Measurements from ENCODE around the gene TTC12.
"Not testable (repeated sequence)": the region's sequence is repeated elsewhere in the genome, so short reads cannot be mapped to it uniquely, and the experiment has no call there.

Gene TTC12

GRCh38 chr11:113296447-113297205, 17.8 kb upstream of the TTC12 start:
- TF ChIP-seq CTCF (IDR thresholded peaks at IDR 0.05; ENCODE audit: low read depth, low read length), result no peak
- no peak overlapping the region for H3K4me3 ChIP-seq (ENCODE audit: low read depth, low read length)

DNA sequence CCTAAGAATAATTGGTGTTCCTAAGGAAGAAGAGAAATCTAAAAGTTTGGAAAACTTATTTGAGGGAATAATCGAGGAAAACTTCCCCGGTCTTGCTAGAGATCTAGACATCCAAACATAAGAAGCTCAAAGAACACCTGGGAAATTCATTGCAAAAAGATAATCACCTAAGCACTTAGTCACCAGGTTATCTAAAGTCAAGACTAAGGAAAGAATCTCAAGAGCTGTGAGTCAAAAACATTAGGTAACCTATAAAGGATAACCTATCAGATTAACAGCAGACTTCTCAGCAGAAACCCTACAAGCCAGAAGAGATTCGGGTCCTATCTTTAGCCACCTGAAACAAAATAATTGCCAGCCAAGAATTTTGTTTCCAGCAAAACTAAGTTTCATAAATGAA, 15.9 kb upstream of the TTC12 start:
- not testable (repeated sequence) for H3K4me3 ChIP-seq (ENCODE audit: low read depth, low read length)

DNA sequence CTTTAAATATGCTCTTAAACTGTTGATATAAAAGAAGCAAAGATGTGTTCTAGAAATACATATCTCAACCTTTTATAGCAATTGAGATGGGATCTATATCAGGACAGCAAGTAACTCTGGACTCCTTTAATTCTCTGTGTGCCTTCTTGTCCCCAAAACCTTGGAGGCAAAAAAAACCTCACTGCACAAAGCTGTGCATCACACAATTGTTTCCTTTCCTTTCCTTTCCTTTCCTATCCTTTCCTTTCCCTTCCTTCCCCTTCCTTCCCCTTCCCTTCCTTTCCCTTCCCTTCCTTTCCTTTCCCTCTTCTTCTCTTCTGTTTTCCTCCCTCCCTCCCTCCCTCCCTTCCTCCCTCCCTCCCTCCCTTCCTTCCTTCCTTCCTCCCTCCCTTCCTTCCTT, 9.5 kb upstream of the TTC12 start:
- H3K4me3 ChIP-seq (ENCODE audit: low read depth, low read length), result no peak overlapping the region
- TF ChIP-seq CTCF (IDR thresholded peaks at IDR 0.05; ENCODE audit: low read depth, low read length), result no peak

DNA sequence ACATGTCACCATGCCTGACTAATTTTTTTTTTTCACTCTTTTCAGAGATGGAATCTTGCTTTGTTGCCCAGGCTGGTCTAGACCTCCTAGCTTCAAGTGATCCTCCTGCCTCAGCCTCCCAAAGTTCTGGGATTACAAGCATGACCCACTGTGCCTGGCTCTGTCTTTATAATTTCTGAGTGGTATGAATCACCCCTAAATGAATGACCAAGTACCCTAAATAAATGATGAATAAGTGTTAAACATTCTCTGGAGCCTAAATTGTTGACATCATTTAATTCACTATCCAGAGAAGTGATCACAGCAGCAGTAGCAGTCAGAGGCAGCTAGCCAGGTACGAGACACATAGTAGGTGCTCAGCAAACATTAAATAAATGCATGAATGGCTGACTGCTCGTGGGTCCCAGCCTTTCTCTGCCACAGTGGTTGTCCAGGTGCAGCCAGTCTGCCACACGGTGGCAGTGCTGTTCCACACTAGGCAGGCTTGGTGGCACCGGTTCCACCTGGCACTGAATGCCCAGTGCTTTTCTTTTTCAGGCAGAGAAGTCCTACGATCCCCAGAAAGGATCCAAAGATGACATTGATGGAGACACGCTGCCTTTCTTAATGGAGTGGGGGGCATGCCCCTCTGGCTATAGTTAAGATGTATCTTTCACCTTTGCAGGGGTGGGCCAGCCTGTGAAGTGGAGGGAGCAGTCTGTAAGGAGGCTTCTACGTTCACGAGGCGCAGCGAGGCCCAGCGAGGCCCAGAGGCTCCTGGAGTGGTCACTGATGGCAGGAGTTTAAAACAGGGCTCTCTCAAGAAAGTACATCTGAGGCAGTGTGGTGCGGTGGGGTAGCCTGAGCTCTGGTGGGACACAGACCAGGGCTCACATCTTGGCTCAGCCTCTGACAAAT, 8.7 kb upstream of the TTC12 start:
- peak; percentile 96 for TF ChIP-seq CTCF (IDR thresholded peaks at IDR 0.05; ENCODE audit: low read depth, low read length)
- H3K4me3 ChIP-seq (ENCODE audit: low read depth, low read length), result no peak overlapping the region

DNA sequence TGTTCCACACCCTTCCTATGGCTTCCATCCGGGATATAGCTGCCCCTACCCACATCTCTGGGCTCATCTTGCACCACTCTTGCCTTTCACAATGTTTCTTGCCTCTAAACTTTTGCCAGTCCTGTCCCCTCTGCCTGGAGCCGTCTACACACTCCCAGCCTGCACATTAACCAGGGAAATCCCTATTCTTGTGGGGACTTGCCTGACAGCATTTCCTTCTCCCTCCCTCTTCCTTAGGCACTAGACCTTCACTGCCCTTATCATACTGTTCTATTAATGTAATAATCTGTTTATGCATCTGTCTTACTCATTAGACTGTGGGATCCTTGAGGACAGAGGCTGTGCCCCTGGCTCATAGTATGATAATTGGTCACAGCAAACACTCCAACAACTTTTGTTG, 5.8 kb upstream of the TTC12 start:
- TF ChIP-seq CTCF (IDR thresholded peaks at IDR 0.05; ENCODE audit: low read depth, low read length), result no peak
- no peak overlapping the region for H3K4me3 ChIP-seq (ENCODE audit: low read depth, low read length)

- TF ChIP-seq CTCF (IDR thresholded peaks at IDR 0.05; ENCODE audit: low read depth, low read length), result no peak
Observed at GRCh38 chr11:113311536-113311935, 2.8 kb upstream of the TTC12 start.

GRCh38 chr11:113313601-113314000, 782 bp upstream of the TTC12 start:
- no peak overlapping the region for H3K4me3 ChIP-seq (ENCODE audit: low read depth, low read length)
- no peak for TF ChIP-seq CTCF (IDR thresholded peaks at IDR 0.05; ENCODE audit: low read depth, low read length)

More at GRCh38 chr11:113311536-113311935, 2.8 kb upstream of the TTC12 start:
- H3K4me3 ChIP-seq (ENCODE audit: low read depth, low read length), result no peak overlapping the region
